Measurements from ENCODE around the gene PCDHAC1.

PCDHAC1 gene

DNA sequence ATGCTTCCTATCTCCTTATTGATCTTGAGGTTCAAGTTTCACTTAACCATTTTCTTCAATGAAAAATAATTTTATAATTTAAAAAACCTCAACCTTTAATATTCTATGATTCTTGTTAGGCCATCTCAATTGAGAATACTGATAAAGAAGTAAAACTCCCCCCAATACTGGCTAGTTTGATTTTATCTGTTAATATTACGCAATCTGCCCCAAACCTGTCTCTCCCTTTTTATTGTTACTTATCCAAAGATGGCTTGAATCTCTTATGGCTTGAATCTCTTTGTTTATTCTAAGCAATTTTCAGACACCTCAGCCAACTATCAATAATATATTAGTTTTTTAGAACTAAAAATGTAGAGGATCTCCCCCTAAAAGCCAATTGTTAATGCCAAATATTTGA is 36.1 kb downstream of the PCDHAC1 start:
- 100% methylated on average over 1 of the region's 1 CpG for WGBS
- H4K91ac ChIP-seq (ENCODE audit: low read length): no peak overlapping the region

DNA sequence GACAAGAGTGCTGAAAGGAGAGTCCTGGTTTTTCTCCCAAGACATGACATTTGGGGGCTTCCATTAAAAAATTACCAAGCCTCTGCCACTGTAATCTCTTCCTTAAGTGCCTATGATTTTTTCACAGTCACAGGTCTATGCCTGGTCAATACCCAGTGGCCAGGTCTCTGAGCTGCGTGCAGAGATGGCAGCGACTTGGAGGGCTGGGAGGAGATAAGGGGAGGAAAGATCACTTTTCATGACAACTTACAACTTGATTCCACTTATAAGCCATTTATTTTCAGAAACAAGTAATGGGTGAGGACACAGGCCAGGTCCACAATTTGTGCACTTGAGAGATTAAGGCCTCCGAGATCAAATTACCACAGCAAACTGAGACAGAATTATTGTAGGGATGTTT is 38.3 kb downstream of the PCDHAC1 start:
- peaks cover 0 to 12% of the 10 kb centered on the region in 2 experiments for H3K36me3 ChIP-seq (ENCODE audit: control insufficient read depth in 1 of 2, insufficient read depth in 2 of 2, low read depth in 1 of 2, low read length in 2 of 2)
- H3K9ac ChIP-seq (ENCODE audit: low read length): no peak overlapping the region
- H3K23ac ChIP-seq (ENCODE audit: low read length in 2 of 2): no peak overlapping the region
- H3K27ac ChIP-seq (ENCODE audit: low read length, poor library complexity, severe bottlenecking): no peak overlapping the region
- H2AK5ac ChIP-seq (ENCODE audit: low read length, severe bottlenecking): no peak overlapping the region
- peaks cover 13% of the 10 kb centered on the region for H3K4me1 ChIP-seq (ENCODE audit: control insufficient read depth, insufficient read depth, low read depth, low read length)
- WGBS: 100% methylated on average over 1 of the region's 3 CpGs
- H4K8ac ChIP-seq (ENCODE audit: low read length): no peak overlapping the region
- H3K4me3 ChIP-seq (ENCODE audit: insufficient read depth in 1 of 2, low read depth in 1 of 2, low read length in 2 of 2): no peak overlapping the region
- H4K91ac ChIP-seq (ENCODE audit: low read length): no peak overlapping the region
- no peak overlapping the region for H3K18ac ChIP-seq (ENCODE audit: low read depth in 1 of 2, low read length in 2 of 2)
- H2BK120ac ChIP-seq (ENCODE audit: low read depth, low read length): no peak overlapping the region
- peaks cover 13 to 40% of the 10 kb centered on the region in 2 experiments for H3K27me3 ChIP-seq (ENCODE audit: control insufficient read depth in 1 of 2, insufficient read depth in 1 of 2, low read length in 2 of 2)
- no peak overlapping the region for H2AFZ ChIP-seq (ENCODE audit: low read depth, low read length)
- no peak overlapping the region for H3K14ac ChIP-seq (ENCODE audit: low read length in 2 of 2)
- H2BK5ac ChIP-seq (ENCODE audit: low read depth, low read length, poor library complexity, severe bottlenecking): no peak overlapping the region
- no peak overlapping the region for H3K4ac ChIP-seq (ENCODE audit: low read depth in 1 of 2, low read length in 2 of 2)
- H2BK12ac ChIP-seq (ENCODE audit: low read length in 2 of 2): no peak overlapping the region
- no peaks in the 10 kb centered on the region for H3K9me3 ChIP-seq (ENCODE audit: control insufficient read depth, low read length)
- DNase-seq: no peak
- no peak overlapping the region for H3K4me2 ChIP-seq (ENCODE audit: low read length, poor library complexity, severe bottlenecking)
- no peak overlapping the region for H2BK15ac ChIP-seq (ENCODE audit: low read depth, poor library complexity, severe bottlenecking)
- no peaks in the 10 kb centered on the region for H3K79me1 ChIP-seq (replicated peaks; ENCODE audit: low read length, poor library complexity, severe bottlenecking)

More for the DNA sequence above, 36.1 kb downstream of the PCDHAC1 start:
- Histone ChIP-seq H4K8ac (ENCODE audit: low read length) (no peak overlapping the region), H2AFZ (ENCODE audit: low read depth, low read length) (no peak overlapping the region), H2BK15ac (ENCODE audit: low read depth, poor library complexity, severe bottlenecking) (no peak overlapping the region), H3K4me2 (ENCODE audit: low read length, poor library complexity, severe bottlenecking) (no peak overlapping the region), H3K36me3 (ENCODE audit: control insufficient read depth in 1 of 2, insufficient read depth in 2 of 2, low read depth in 1 of 2, low read length in 2 of 2) (peaks cover 0 to 6% of the 10 kb centered on the region in 2 experiments), H3K18ac (ENCODE audit: low read depth in 1 of 2, low read length in 2 of 2) (no peak overlapping the region), H3K23ac (ENCODE audit: low read length in 2 of 2) (no peak overlapping the region), H3K14ac (ENCODE audit: low read length in 2 of 2) (no peak overlapping the region), H3K4me1 (ENCODE audit: control insufficient read depth, insufficient read depth, low read depth, low read length) (peaks cover 11% of the 10 kb centered on the region), H3K9me3 (ENCODE audit: control insufficient read depth, low read length) (no peaks in the 10 kb centered on the region), H3K9ac (ENCODE audit: low read length) (no peak overlapping the region), H2BK5ac (ENCODE audit: low read depth, low read length, poor library complexity, severe bottlenecking) (no peak overlapping the region), H3K27ac (ENCODE audit: low read length, poor library complexity, severe bottlenecking) (no peak overlapping the region), H3K79me1 (replicated peaks; ENCODE audit: low read length, poor library complexity, severe bottlenecking) (no peaks in the 10 kb centered on the region), H2AK5ac (ENCODE audit: low read length, severe bottlenecking) (no peak overlapping the region), H2BK120ac (ENCODE audit: low read depth, low read length) (no peak overlapping the region), H3K4ac (ENCODE audit: low read depth in 1 of 2, low read length in 2 of 2) (no peak overlapping the region), H3K27me3 (ENCODE audit: control insufficient read depth in 1 of 2, insufficient read depth in 1 of 2, low read length in 2 of 2) (peaks cover 7 to 28% of the 10 kb centered on the region in 2 experiments), H2BK12ac (ENCODE audit: low read length in 2 of 2) (no peak overlapping the region), H3K4me3 (ENCODE audit: insufficient read depth in 1 of 2, low read depth in 1 of 2, low read length in 2 of 2) (no peak overlapping the region)
- no peak for DNase-seq

DNA sequence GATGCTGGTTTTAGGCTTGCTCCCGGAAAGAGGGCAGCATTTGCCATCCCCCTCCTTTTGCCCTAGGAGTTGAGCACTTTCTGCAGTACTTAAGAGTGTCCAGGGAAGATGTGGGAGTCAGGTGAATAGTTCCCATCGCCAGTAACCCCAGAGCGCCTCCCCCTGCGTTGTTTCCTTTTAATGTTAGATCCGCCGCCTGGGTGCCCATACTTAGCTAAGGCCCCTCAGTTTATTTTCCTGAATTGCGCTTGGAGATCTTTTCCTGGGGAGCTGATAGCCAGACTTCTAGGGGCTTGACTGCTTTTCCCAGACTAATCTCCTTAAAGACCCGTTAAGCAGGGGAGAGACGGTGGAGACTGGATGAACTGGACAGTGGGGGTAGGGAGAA is 39.8 kb downstream of the PCDHAC1 start:
- no peak for DNase-seq
- Histone ChIP-seq H4K8ac (ENCODE audit: low read length) (peak overlapping the region; percentile 55), H3K27ac (ENCODE audit: low read length, poor library complexity, severe bottlenecking) (no peak overlapping the region), H4K91ac (ENCODE audit: low read length) (no peak overlapping the region), H3K4ac (ENCODE audit: low read depth in 1 of 2, low read length in 2 of 2) (no peak overlapping the region), H3K18ac (ENCODE audit: low read depth in 1 of 2, low read length in 2 of 2) (peak overlapping the region in 1 of 2 experiments; percentile 61), H3K9ac (ENCODE audit: low read length) (peak overlapping the region; percentile 15), H3K14ac (ENCODE audit: low read length in 2 of 2) (peak overlapping the region in 1 of 2 experiments; percentile 8), H2BK120ac (ENCODE audit: low read depth, low read length) (no peak overlapping the region), H3K9me3 (ENCODE audit: control insufficient read depth, low read length) (no peaks in the 10 kb centered on the region), H3K36me3 (ENCODE audit: control insufficient read depth in 1 of 2, insufficient read depth in 2 of 2, low read depth in 1 of 2, low read length in 2 of 2) (peaks cover 0 to 12% of the 10 kb centered on the region in 2 experiments), H3K79me1 (replicated peaks; ENCODE audit: low read length, poor library complexity, severe bottlenecking) (no peaks in the 10 kb centered on the region), H2BK5ac (ENCODE audit: low read depth, low read length, poor library complexity, severe bottlenecking) (no peak overlapping the region), H3K4me1 (ENCODE audit: control insufficient read depth, insufficient read depth, low read depth, low read length) (peaks cover 13% of the 10 kb centered on the region), H3K27me3 (ENCODE audit: control insufficient read depth in 1 of 2, insufficient read depth in 1 of 2, low read length in 2 of 2) (peaks cover 13 to 40% of the 10 kb centered on the region in 2 experiments), H2AK5ac (ENCODE audit: low read length, severe bottlenecking) (no peak overlapping the region), H2AFZ (ENCODE audit: low read depth, low read length) (peak overlapping the region; percentile 15), H3K4me2 (ENCODE audit: low read length, poor library complexity, severe bottlenecking) (peak overlapping the region; percentile 97), H2BK15ac (ENCODE audit: low read depth, poor library complexity, severe bottlenecking) (no peak overlapping the region), H3K23ac (ENCODE audit: low read length in 2 of 2) (no peak overlapping the region), H3K4me3 (ENCODE audit: insufficient read depth in 1 of 2, low read depth in 1 of 2, low read length in 2 of 2) (peak overlapping the region; percentile 68 to 72), H2BK12ac (ENCODE audit: low read length in 2 of 2) (peak overlapping the region in 1 of 2 experiments; percentile 21)
- 4% methylated on average over 7 of the region's 9 CpGs for WGBS

DNA sequence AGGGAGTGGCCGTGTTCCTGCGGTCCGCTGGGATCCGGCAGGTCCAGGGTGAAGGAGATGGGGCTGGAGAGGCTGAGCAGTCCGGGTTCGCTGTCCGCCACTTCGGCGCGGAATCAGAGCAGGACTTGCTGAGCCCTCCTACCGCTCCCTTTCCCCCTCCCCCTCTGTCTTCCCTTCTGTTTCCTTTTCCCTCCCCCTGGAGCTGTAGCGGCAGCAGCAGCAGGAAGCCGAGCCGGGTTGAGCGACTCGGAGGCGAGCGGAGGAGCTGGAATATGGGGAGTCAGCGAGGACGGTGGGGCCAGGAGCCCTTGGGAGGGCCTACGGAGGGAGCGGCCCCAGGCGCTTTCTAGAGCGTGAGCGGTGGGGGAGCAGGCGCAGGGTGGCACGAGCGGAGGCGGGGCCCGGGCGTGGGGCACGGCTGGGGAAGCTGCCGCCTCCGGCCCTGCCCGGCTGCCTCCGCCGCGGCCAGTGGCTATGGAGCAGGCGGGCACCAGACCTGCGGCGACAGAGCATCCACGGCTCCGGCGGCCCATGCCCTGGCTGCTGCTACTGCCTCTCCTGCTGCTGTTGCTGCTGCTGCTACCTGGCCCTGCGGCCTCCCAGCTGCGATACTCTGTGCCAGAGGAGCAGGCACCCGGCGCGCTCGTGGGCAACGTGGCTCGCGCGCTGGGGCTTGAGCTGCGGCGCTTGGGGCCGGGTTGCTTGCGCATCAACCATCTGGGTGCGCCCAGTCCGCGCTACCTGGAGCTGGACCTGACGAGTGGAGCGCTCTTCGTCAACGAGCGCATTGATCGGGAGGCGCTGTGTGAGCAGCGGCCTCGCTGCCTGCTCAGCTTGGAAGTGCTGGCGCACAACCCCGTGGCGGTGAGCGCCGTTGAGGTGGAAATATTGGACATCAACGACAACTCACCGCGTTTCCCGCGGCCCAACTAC is 40.5 kb downstream of the PCDHAC1 start, which contains the start of gene PCDHAC2:
TSS of gene PCDHAC2 (plus strand) at position 184 of the 933 bp plus-strand sequence. CDS start at position 475, 291 bp downstream.
- 1% methylated on average over 53 of the region's 80 CpGs for WGBS

More for the DNA sequence above, 40.5 kb downstream of the PCDHAC1 start, which contains the start of gene PCDHAC2:
- peak; percentile 73 for DNase-seq
- Histone ChIP-seq H3K9ac (ENCODE audit: low read length) (peak within 1 kb of the TSS; percentile 15), H3K23ac (ENCODE audit: low read length in 2 of 2) (peak within 1 kb of the TSS in 1 of 2 experiments; percentile 98), H2BK120ac (ENCODE audit: low read depth, low read length) (peak within 1 kb of the TSS; percentile 22), H2BK12ac (ENCODE audit: low read length in 2 of 2) (peak within 1 kb of the TSS in 1 of 2 experiments; percentile 24), H3K14ac (ENCODE audit: low read length in 2 of 2) (peak within 1 kb of the TSS in 1 of 2 experiments; percentile 87), H3K27ac (ENCODE audit: low read length, poor library complexity, severe bottlenecking) (peak within 1 kb of the TSS; percentile 25), H3K4me2 (ENCODE audit: low read length, poor library complexity, severe bottlenecking) (peak within 1 kb of the TSS; percentile 97), H3K79me1 (replicated peaks; ENCODE audit: low read length, poor library complexity, severe bottlenecking) (no peaks in the 10 kb centered on the region), H2AK5ac (ENCODE audit: low read length, severe bottlenecking) (no peak within 1 kb of the TSS), H2AFZ (ENCODE audit: low read depth, low read length) (peak within 1 kb of the TSS; percentile 15), H2BK15ac (ENCODE audit: low read depth, poor library complexity, severe bottlenecking) (peak within 1 kb of the TSS; percentile 62), H3K27me3 (ENCODE audit: control insufficient read depth in 1 of 2, insufficient read depth in 1 of 2, low read length in 2 of 2) (peaks cover 13 to 40% of the 10 kb centered on the region in 2 experiments), H3K36me3 (ENCODE audit: control insufficient read depth in 1 of 2, insufficient read depth in 2 of 2, low read depth in 1 of 2, low read length in 2 of 2) (peaks cover 0 to 12% of the 10 kb centered on the region in 2 experiments), H3K9me3 (ENCODE audit: control insufficient read depth, low read length) (no peaks in the 10 kb centered on the region), H4K91ac (ENCODE audit: low read length) (peak within 1 kb of the TSS; percentile 58), H3K4ac (ENCODE audit: low read depth in 1 of 2, low read length in 2 of 2) (peak within 1 kb of the TSS in 1 of 2 experiments; percentile 21), H4K8ac (ENCODE audit: low read length) (peak within 1 kb of the TSS; percentile 55), H3K4me3 (ENCODE audit: insufficient read depth in 1 of 2, low read depth in 1 of 2, low read length in 2 of 2) (peak within 1 kb of the TSS; percentile 68 to 72), H3K18ac (ENCODE audit: low read depth in 1 of 2, low read length in 2 of 2) (peak within 1 kb of the TSS in 1 of 2 experiments; percentile 61), H2BK5ac (ENCODE audit: low read depth, low read length, poor library complexity, severe bottlenecking) (no peak within 1 kb of the TSS), H3K4me1 (ENCODE audit: control insufficient read depth, insufficient read depth, low read depth, low read length) (peaks cover 13% of the 10 kb centered on the region)

Measured in mesenchymal stem cell (in vitro differentiated cells and primary cell).